ENCODE data around the gene ABAT.
"Not testable (repeated sequence)": the region's sequence is repeated elsewhere in the genome, so short reads cannot be mapped to it uniquely, and the experiment has no call there.

Gene ABAT

DNA sequence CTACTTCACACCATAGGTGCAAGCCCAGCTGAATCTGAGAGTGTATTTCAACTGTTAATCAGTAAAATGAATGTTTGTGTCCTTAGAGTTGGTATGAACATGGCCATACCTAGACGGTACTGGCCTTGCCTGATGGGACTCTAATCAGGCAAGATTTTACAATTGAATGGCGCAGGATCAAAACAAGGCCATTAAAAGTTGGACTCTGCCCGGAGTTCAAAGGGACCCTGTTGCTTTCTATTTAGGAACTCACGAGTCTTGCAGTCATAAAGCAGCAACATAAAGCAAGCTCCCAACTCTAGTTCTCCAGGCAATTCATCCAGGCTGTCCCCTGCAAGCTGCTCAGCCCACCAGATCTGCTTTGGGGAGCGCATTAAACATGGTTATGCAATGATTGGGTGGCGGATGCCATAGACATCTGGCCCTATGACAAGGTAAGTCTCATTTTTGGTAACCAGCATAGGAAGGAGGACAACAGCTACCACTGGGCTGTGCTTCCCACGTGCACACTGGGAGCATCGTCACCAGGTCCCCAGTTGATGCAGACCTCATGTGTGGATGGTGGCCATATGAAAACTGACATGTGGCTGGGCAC lies 114.3 kb downstream of the ABAT start:
- no peak for DNase-seq

DNA sequence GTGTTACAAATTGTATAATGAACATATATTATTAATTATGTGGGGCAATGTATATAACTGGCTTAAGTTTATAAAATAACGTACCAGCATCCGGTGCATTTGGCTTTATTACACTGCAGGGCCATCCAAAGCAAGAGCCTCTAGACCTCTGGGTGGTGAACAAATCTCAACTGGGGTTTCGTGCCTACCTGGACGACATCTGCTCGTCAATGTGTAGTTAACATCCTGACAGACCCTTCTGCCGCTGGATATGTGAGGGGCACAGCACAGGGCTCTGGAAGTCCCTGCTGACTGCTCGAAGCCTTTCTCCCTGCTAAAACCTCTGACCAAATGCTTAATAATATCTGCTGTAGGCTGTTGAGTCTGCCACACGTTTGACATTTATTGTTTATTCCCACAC lies 120.7 kb downstream of the ABAT start:
- no peak for DNase-seq

DNA sequence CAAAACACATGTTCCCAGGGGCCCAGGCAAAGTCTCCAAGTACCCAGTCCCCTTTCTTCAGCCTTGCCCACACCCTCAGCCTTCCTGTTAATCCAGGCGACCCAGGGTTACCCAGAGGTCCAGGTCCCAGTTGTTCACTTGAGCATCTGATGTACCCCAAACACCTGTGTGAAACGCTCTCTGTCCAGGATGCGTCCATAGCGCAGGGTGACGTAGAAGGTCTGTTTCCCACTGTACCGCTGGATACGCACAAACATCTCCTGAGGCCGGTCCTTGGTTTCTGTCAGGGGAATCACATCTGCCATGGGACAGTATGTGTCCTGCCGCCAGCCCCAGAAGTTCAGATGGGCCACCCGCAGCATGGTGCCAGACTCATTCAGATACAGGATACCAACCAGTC lies 121.4 kb downstream of the ABAT start:
- DNase-seq, result no peak

DNA sequence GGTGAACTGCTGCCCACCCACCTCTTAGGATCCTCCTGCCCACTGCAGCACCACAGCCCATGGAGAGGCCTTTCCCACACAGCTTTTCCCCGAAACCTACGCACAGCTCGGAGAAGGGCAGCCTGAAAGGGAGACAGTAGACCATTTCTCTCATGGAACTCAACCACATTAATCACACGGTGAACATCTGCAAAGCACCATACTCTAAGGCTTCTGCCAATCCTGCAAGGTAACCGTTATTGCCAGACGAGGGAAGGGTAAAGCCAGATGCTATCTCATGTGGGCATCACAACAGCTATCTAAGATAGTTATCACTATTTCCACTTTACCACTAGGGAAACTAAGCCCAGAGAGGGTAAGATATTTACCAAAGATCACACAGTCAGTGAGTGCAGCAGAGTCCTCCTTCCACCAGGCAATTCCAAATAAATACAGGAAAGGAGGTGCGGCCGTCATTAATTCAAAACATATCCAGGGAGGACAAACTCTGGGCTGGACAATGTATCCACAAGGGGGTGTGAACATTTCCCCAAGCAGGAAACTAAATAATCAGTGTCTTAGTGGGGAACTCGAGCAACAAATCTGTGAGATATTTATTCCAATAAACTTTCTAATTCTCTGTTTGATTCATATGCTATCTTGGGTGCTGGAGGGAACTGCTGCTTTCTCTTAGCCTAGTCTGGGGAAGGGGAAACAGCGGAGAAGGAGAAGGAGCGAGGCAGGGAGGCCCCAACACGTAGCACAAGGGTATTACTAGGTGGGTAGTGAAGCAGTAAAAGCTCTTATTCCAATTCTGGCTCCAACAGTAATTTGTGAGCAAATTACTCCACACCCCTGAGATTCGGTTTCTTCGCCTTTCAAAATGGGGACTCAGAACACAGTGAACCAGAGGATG lies 122.3 kb downstream of the ABAT start:
- no peak for DNase-seq

DNA sequence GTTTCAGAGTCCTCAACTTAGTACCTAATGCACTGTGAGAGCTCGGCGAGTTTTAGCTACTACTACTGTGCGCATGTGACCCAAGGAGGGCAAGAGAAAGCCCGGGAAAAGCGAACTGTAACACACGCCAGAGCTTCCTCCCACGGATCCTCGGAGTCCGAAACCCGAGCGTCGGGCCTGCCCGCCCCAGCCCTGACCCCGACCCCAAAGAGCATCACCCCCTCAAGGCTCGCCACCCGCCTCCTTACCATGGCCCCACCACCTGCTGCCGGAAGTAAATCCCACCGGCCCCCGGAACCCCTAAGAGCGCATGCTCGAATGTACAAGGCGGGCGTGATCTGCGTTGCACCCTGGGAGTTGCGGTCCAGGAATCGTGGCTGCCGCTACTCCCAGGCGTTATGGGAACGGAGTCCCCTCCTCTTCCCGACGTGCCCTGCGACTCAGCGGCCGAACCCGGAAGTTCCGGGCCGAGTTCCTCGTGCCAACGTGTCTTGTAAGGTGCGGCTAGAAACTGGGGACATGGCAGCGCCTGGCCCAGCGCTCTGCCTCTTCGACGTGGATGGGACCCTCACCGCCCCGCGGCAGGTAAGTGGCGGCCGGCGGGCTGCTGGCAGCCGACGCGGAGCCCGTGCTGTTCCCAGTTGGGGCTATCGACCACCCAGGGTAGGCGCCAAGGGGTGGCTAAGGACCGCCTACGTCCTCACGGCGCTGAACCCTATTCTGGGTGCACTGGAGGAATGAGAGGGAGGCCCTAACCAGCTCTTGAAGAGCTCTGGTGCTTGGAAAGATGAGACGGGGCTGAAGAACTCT lies 123.2 kb downstream of the ABAT start, which contains the start of the genes PMM2 and TMEM186:
Gene PMM2, plus strand, starts transcription at position 476 of the 810 bp plus-strand sequence. Its CDS starts 44 bp downstream, at position 520.
Gene TMEM186, minus strand, starts transcription at position 276 of the 810 bp plus-strand sequence. Its CDS starts 25 bp downstream, at position 251.
- peak; percentile 91 to 97 (median 94) for DNase-seq

DNA sequence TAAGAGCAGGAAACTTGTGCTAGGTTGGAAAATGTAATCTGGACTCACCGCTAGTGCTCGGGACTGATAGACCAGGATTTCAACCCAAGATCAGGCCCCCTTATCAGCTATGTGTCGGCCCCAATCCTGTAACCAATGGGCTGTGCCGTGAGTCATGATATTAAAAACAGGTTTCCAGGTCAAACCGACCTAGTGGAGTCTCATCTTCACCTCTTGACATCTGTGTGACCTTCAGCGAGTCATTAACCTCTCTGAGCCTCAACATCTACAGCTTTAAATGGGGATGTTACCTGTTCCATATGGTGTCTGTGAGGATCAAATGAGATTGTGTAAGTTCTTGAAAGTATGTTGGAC lies 123.7 kb downstream of the ABAT start:
- DNase-seq, result no peak

DNA sequence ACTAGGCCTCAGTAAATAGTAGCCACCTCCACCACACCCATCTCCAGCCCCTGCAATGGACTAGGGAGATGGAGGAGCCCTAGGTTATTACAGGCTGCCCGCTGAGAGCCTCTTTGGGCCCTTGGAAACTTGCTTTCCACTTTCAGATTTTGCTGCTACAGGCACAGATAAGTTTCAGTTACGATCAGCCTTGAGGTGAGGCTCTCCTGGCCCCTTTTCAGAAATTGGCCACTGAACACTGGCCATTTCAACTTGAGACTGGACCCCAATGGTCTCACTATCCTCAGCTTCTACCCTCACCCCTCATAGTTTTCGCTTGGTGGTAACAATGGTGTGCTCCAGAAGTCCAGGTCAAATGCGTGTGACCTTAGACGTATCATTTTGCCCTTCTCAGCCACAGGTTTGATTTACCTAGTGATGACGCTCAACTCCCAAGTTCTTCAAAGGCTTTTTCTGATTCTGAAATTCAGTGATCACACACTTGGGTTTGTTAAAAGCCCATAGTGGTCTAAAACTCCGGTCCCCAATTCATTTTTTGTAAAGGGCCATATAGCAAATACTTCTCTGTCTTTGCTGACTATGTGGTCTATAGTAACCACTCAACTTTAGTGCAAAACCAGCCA lies 124.2 kb downstream of the ABAT start:
- peak in 1 of 5 donors; percentile 5 for DNase-seq

DNA sequence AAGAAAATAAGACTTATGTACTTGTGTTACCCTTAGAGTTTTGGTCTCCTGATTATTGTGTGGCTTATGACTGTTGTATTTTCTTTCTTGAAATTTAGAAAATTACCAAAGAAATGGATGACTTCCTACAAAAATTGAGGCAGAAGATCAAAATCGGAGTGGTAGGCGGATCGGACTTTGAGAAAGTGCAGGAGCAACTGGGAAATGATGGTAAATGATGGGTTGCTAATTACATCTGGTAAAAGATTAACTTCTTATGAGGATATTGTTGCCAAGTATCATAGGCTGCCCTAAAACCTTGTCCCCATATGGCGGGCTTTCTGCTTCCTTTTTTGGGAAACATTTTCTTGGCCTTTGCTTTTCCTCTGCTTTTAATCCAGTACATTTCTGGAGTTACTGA lies 127.3 kb downstream of the ABAT start:
- no peak for DNase-seq

DNA sequence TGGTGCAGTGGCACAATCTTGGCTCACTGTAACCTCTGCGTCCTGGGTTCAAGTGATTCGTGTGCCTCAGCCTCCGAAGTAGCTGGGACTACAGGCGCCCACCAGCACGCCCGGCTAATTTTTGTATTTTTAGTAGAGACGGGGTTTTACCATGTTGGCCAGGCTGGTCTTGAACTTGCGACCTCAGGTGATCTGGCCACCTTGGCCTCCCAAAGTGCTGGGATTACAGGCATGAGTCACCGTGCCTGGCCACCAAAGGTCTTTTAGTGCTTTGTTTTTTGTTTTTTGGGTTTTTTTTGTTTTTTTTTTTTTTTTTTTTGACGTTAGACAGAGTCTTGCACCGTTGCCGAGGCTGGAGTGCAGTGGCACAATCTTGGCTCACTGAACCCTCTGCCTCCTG lies 129.3 kb downstream of the ABAT start:
- not testable (repeated sequence) for DNase-seq

DNA sequence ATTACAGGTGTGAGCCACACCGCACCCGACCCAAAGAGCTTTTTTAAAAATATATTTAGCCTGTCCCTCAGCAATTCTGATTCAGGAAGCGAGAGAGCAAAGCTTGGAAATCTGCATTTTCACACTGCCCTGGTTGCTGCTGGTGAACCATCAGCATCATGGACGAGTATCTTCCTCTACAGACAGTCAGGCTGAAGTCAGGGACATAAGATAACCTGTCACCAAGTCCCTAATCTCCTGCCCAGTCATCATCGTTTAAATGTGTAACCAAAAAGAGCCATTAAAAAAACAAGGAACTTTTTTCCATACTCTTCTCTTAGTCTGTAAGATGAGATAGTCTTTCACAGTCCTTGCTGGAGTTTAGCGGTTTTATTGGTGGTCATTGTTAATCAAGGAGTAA lies 129.9 kb downstream of the ABAT start:
- DNase-seq, result no peak

DNA sequence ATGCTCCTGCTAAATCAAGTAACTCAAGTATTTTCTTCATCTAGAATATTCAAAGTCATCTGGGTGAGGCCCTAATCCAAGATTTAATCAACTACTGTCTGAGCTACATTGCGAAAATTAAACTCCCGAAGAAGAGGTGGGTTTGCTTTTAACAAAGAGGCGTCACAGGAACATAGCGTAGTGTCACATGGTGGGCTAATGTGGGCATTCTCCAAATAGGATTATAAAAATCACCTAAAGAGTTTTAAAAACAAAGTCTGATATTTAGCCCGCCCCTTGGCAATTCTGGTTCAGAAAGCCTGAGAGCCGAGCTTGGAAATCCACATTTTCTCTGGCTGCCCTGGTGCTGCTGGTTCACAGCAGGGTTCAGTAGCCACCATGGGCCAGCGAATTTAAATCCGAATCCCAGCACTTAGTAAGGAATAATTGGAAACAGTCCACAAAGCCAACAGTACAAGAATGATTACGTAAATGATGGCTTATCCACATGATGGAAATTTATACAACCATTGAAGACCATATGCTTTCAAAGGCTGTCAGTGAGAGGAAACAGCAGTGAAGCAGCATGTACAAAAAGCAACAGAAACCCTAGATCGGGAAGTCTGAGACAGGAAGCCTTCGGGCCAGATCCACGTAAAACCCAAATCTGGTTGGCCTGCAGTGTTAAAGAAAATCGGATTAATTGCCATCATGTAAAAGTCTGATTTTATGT lies 132.0 kb downstream of the ABAT start:
- no peak for DNase-seq

DNA sequence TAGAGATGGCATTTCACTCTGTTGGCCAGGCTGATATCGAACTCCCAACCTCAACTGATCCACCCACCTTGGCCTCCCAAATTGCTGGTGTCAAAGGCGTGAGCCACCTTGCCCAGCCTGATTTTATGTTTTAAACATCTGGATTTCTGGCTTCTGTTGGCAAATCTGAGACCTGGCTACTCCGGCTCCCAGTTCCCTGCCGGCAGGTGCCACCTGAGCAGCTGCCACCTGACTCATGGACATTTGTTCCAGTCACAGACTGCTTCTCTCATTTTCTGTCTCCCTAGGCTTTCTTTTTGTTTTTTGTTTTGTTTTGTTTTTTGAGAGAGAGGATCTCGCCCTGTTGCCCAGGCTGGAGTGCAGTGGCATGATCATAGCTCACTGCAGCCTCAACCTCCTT lies 132.8 kb downstream of the ABAT start:
- DNase-seq, result no peak

DNA sequence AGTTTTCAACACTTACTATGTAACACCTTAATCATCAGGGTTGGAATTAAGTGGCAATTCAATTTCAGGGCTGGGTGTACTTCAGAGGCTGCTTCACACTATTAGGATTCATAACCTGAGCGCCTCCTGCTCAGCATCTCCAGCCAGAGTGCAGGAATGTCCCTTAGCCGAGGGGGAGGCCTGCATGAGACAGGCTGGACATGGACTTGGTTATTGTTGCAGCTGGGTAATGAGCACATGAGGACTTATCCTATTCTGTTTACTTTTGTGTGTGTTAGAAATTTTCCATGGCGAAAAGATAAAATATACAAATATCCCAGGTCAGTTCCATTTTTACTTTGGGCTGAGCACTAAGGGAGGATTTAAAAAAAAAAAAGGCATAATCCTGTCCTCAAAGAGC lies 133.6 kb downstream of the ABAT start:
- no peak for DNase-seq

DNA sequence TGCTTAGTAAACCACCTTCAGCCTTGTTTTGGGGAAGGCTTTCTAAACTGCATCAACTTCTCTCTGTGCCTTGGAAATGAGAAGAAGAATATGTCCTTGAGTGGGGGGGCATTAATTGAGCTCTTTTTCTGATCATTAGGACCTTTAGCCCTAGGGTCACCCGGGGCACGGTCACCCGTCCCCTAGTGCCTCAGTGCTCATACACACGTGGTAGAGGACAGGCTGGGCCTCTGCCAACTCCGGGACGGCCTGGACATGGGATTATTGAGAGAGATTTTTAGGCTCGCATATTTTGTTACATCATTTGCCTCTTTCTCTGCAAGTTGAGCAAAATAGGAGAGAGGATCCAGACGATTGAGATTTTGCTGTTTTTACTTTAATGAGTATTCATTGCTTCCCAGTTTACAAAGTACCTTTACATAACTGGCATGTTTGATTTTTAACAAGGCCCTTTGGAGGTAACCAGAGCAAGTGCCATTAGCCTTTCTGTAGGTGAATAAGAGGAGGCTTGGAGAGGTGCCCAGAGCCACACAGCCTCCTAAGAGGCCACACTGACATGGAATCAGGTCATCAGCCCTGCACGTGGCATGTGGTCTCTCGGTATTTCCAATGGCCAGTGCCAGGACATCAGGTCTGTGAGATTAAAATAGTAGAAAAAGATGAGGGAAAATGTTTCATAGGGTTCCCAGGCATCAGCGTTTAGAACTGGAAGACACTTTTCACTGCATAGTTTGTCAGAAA lies 134.4 kb downstream of the ABAT start:
- DNase-seq, result no peak

DNA sequence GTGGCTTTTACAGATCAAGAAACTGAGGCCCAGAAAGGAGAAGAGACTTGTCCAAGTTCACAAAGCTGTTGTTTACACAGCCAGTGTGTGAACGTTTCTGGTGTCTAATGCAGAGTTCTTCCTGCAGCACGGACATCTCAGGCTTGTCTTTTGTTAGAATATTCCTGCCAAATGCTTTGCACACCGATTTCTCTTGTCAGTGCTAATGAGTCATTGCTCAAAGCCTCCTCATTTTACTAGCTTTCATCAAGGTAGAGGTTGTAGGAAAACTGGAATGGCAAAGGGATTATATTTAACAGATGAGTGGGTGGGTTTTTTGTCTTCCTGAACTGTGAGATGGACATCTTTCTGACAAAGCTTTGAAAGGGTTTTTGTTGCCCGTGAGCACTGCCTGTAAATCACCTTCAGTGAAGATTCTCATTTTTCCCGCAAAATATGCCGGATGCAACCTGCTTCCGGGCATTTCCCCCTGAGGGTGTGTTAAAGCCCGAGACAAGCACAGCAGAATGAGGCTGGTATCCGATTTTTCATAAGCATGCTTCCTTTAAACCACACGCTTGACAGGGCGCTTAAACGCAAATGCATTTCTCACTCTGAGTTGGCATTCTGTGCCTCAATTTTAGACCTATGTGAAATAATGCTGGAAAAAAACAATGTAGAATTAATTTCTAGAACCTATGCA lies 137.9 kb downstream of the ABAT start:
- DNase-seq, result no peak

DNA sequence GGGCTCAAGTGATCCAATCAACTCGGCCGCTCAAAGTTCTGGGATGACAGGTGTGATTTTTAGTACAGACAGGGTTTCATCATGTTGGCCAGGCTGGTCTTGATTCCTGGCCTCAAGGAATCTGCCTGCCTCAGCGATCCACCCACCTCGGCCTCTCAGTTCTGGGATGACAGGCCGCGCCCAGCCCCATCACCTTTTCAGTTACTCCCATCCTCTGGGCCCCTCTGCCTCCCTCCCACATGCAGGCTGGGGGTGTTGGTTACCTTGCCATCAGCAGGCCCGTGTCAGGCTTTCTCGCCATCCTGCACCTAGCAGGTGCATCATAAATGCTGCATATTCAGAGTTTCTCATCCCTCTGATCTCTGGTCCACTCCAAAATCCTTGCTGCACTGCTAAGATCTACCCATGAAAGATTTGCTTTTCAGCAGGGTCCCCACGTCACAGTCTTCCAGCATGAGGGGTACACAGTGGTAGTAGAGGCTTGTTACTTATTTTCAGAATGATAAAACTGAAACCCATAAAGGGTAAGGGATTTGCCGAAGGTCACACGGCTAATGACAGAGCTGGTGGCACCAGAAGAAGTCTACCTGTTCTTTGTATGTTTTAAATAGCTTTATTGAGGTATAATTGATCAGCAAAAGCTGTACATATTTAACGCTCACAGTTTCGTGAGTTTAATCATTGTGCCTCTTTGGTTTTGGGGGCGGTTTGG lies 139.8 kb downstream of the ABAT start:
- DNase-seq, result no peak

DNA sequence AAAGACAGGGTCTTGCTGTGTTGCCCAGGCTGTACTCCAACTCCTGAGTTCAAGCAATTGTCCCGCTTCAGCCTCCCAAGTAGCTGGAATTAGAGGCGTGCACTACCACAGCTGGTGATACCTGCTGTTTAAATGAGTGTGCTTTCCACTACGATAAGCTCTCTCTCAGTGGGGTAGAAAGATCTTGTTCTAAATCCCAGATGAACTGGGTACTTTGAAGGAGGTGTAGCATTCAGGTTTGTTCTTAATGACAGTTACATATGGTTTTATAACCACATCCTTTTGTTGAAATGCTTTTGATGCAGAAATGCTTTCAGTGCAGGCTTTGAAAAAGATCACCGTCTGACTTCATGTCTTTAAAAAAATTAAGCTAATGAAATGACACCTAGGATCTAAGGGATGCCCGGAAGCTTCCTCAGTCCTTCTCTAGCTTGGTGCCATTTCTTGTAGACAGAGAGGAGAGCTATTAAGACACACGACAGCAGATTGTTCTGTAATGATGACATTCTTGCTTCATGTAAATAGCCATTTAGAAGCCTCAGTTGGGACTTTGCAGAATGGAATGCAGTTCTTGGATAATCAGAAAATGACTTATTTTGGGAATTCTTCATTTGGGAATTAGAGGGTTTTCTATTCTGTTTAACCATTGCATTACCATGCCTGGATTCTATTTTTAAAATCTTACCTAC lies 142.7 kb downstream of the ABAT start:
- DNase-seq, result peak in 1 of 5 donors; percentile 71

DNA sequence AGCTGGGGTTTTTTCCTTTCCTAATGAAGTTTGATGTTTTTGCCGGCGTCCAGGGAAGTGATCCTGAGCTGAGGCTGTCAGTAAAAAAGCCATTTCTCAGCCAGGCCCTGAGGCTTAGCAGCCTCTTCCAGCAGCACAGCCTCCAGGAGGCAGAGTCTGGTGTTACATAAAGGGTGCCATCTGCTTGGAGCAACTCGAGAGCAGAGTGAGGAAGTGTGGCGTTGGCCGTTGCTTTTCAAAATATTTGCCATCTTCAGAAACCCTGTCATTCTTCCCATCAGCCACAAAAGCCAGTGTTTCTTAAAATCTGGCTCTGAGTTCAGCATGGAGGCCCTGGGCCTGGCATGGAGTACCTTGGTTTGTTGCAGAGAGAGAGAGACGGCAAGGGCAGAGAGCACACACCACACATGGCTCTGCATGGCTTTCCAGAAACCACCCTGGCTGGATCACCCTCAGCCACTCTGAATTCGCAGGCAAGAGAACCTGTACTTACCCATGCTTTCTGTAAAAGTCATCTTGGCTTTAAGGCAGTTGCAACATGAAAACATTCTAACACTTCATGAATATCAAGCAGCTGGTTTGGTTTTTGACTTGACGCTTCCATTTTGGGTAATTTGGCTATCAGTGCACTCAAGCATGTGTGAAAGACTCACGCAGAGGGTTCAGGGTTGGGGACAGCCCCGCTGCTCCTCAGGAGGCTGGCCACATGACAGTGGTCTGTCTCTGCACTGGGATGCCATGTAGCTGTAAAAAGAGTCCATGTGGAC lies 144.3 kb downstream of the ABAT start:
- DNase-seq, result no peak

Data from T-helper 1 cell (primary cell).